Measurements from ENCODE around the gene MMP12.

- TF ChIP-seq CTCF (IDR thresholded peaks at IDR 0.05) (no peak), POLR2A (IDR thresholded peaks at IDR 0.05) (no peak)
Measured at GRCh38 chr11:102843489-102843888, 31.3 kb downstream of the MMP12 start, which contains the start of gene MMP3.

Measured in testis (tissue), 2 donors.